NCI-H526 (cell line): ENCODE data around the gene FZD10.

Source experiments
- DNase-seq, 2 experiments: peaks; one replicate each; lab custom pipeline; 2025; lab: John Stamatoyannopoulos, UW

Gene FZD10

GRCh38 chr12:130179621-130180020 lies 17.4 kb downstream of the FZD10 start:
- no peak for DNase-seq

- no peak for DNase-seq
Observed at GRCh38 chr12:130181211-130181610, 18.9 kb downstream of the FZD10 start.

- no peak for DNase-seq
Observed at GRCh38 chr12:130183585-130184370, 21.5 kb downstream of the FZD10 start.

- DNase-seq, result no peak
Observed at GRCh38 chr12:130184404-130185090, 22.3 kb downstream of the FZD10 start.

GRCh38 chr12:130185455-130186391 lies 23.5 kb downstream of the FZD10 start:
- no peak for DNase-seq

GRCh38 chr12:130186651-130187268 lies 24.5 kb downstream of the FZD10 start:
- no peak for DNase-seq

- peak; percentile 45 to 63 for DNase-seq
Observed at GRCh38 chr12:130192642-130193345, 30.5 kb downstream of the FZD10 start.

- DNase-seq, result no peak
Observed at GRCh38 chr12:130194154-130194553, 31.9 kb downstream of the FZD10 start.

- DNase-seq, result no peak
Observed at GRCh38 chr12:130195369-130195768, 33.1 kb downstream of the FZD10 start.

GRCh38 chr12:130195776-130196175 lies 33.5 kb downstream of the FZD10 start:
- no peak for DNase-seq

- no peak for DNase-seq
Observed at GRCh38 chr12:130196827-130197226, 34.6 kb downstream of the FZD10 start.

GRCh38 chr12:130198026-130198662 lies 35.9 kb downstream of the FZD10 start:
- no peak for DNase-seq

GRCh38 chr12:130198663-130199060 lies 36.4 kb downstream of the FZD10 start:
- DNase-seq, result no peak

- no peak for DNase-seq
Observed at GRCh38 chr12:130199581-130200390, 37.5 kb downstream of the FZD10 start.

GRCh38 chr12:130200445-130200844 lies 38.2 kb downstream of the FZD10 start:
- no peak for DNase-seq

GRCh38 chr12:130201037-130201436 lies 38.8 kb downstream of the FZD10 start:
- DNase-seq, result no peak

- no peak for DNase-seq
Observed at GRCh38 chr12:130202201-130202600, 39.9 kb downstream of the FZD10 start.

GRCh38 chr12:130203151-130203550 lies 40.9 kb downstream of the FZD10 start:
- DNase-seq, result no peak

- no peak for DNase-seq
Observed at GRCh38 chr12:130204541-130204953, 42.3 kb downstream of the FZD10 start.

- DNase-seq, result no peak
Observed at GRCh38 chr12:130205495-130205894, 43.2 kb downstream of the FZD10 start.
